Loucy (cell line): ENCODE results near the gene SNCAIP.

Source experiments
- H2AFZ ChIP-seq: fragments of 200-600 bp; sonication (generic); 2 replicates; pipeline ENCODE4 v1.6.0; 2016; ENCODE audit warnings: antibody characterized with exemption, mild to moderate bottlenecking, low read length, moderate library complexity
- H3F3A ChIP-seq: fragments of 200-600 bp; 2 replicates; pipeline ENCODE4 v1.6.0; 2016; ENCODE audit warnings: antibody characterized with exemption, low read depth, mild to moderate bottlenecking
- H3K27me3 ChIP-seq: fragments of 200-600 bp; sonication (generic); 2 replicates; pipeline ENCODE4 v1.6.1; 2014; ENCODE audit warnings: low read length, mild to moderate bottlenecking; ENCODE audit not compliant: insufficient read depth, poor library complexity, severe bottlenecking
- H3K36me3 ChIP-seq: fragments of 200-600 bp; sonication (generic); 2 replicates; pipeline ENCODE4 v1.6.1; 2016; ENCODE audit warnings: low read length; ENCODE audit not compliant: insufficient read depth
- H3K4me1 ChIP-seq: fragments of 200-600 bp; sonication (generic); 2 replicates; pipeline ENCODE4 v1.5.1; 2014; ENCODE audit warnings: low read length, mild to moderate bottlenecking; ENCODE audit not compliant: insufficient read depth, poor library complexity, severe bottlenecking
- H3K4me2 ChIP-seq: fragments of 200-600 bp; sonication (generic); 2 replicates; pipeline ENCODE4 v1.6.0; 2014; ENCODE audit warnings: antibody characterized with exemption, low read length, low read depth, mild to moderate bottlenecking; ENCODE audit not compliant: poor library complexity, severe bottlenecking
- H3K4me3 ChIP-seq: fragments of 200-600 bp; sonication (generic); 2 replicates; pipeline ENCODE4 v1.5.1; 2014; ENCODE audit warnings: low read length, mild to moderate bottlenecking, mixed read lengths; ENCODE audit not compliant: poor library complexity, severe bottlenecking
- H3K79me2 ChIP-seq: fragments of 200-600 bp; sonication (generic); 2 replicates; pipeline ENCODE4 v1.6.1; 2014; ENCODE audit warnings: low read length; ENCODE audit not compliant: insufficient read depth
- H3K9ac ChIP-seq: fragments of 200-600 bp; sonication (generic); 2 replicates; pipeline ENCODE4 v1.6.0; 2014; ENCODE audit warnings: mild to moderate bottlenecking, low read depth, low read length, moderate library complexity; ENCODE audit not compliant: poor library complexity, severe bottlenecking
- H3K9me2 ChIP-seq: fragments of 200-600 bp; sonication (generic); replicated peaks from 2 replicates; pipeline ENCODE4 v1.6.1; 2016; ENCODE audit warnings: low read depth, low read length, mixed read lengths
- H3K9me3 ChIP-seq: fragments of 200-600 bp; sonication (generic); 2 replicates; pipeline ENCODE4 v1.6.1; 2014; ENCODE audit warnings: mild to moderate bottlenecking, antibody characterized with exemption, low read length, low read depth; ENCODE audit not compliant: insufficient read depth
- H4K20me1 ChIP-seq: fragments of 200-600 bp; sonication (generic); 2 replicates; pipeline ENCODE4 v1.6.0; 2014; ENCODE audit warnings: antibody characterized with exemption, low read length, mild to moderate bottlenecking; ENCODE audit not compliant: insufficient read depth, poor library complexity, severe bottlenecking
- CTCF ChIP-seq: fragments of 200-600 bp; sonication (generic); conservative IDR thresholded peaks from 2 replicates; pipeline ENCODE4 v1.5.1; 2014; ENCODE audit warnings: mild to moderate bottlenecking, antibody characterized with exemption, low read length
- EZH2phosphoT487 ChIP-seq: fragments of 200-600 bp; IDR thresholded peaks from 2 replicates; pipeline ENCODE4 v1.6.1; 2018; ENCODE audit warnings: antibody characterized with exemption, mild to moderate bottlenecking, moderate library complexity, borderline replicate concordance

SNCAIP gene

GRCh38 chr5:122508623-122509022, 196.6 kb downstream of the SNCAIP start:
- H3K9me2 ChIP-seq, result no peaks in the 10 kb centered on the region
- H2AFZ ChIP-seq, result no peak overlapping the region
- no peak overlapping the region for H3K9ac ChIP-seq
- H3F3A ChIP-seq, result no peaks in the 10 kb centered on the region
- H3K4me2 ChIP-seq, result no peak overlapping the region
- no peaks in the 10 kb centered on the region for H3K79me2 ChIP-seq
- peaks cover 4% of the 10 kb centered on the region for H3K4me1 ChIP-seq
- no peaks in the 10 kb centered on the region for H4K20me1 ChIP-seq
- TF ChIP-seq EZH2phosphoT487 (no peak), CTCF (no peak)
- H3K36me3 ChIP-seq, result no peaks in the 10 kb centered on the region
- no peaks in the 10 kb centered on the region for H3K9me3 ChIP-seq
- H3K27me3 ChIP-seq, result no peaks in the 10 kb centered on the region
- H3K4me3 ChIP-seq, result no peak overlapping the region
